ENCODE data around the gene UCP2. TPM values are rescaled to one million over a fixed set of nuclear protein-coding genes. Genes with fewer than 3 reads are reported as not detected.

The UCP2 gene
- total and polyA plus RNA-seq, 9 of the 15 experiments (the other 6 are each of a cell fraction or from before 2014, with no cell fraction given), result 19.2 to 216 (median 87.9) TPM

GRCh38 chr11:74010306-74011300, 28.0 kb upstream of the UCP2 start (continued):
- TF ChIP-seq GTF2E2 (tag; IDR thresholded peaks at IDR 0.05) (no peak), ARID3B (CRISPR knock-in tag; IDR thresholded peaks at IDR 0.05; ENCODE audit: borderline replicate concordance) (no peak), ZNF592 (IDR thresholded peaks at IDR 0.05) (peak; percentile 44; the same call in 1 of the 2 replicates), JUND (IDR thresholded peaks at IDR 0.05; ENCODE audit: borderline replicate concordance, low read depth, low read length) (peak; percentile 25; the same call in 1 of the 2 replicates), JUND (tag; IDR thresholded peaks at IDR 0.05; ENCODE audit: borderline replicate concordance, low read depth, low read length) (no peak), ETV5 (CRISPR knock-in tag; IDR thresholded peaks at IDR 0.05; ENCODE audit: low read depth) (peak; percentile 65; the same call in 1 of the 2 replicates), ATF3 (IDR thresholded peaks at IDR 0.05) (no peak), ATF3 (CRISPR knock-in tag; conservative IDR thresholded peaks at IDR 0.05) (no peak), CHD1 (IDR thresholded peaks at IDR 0.05; ENCODE audit: low read length) (no peak), RERE (CRISPR knock-in tag; IDR thresholded peaks at IDR 0.05; ENCODE audit: borderline replicate concordance) (no peak), POLR2AphosphoS5 (IDR thresholded peaks at IDR 0.05; ENCODE audit: control insufficient read depth, insufficient read depth, low read depth, low read length) (0 out of 2 replicates have a peak, but pooled peaks have one; percentile 23)

All from K562 (cell line).